ENCODE data around the gene PTH1R. TPM values are rescaled to one million over a fixed set of nuclear protein-coding genes. Genes with fewer than 3 reads are reported as not detected.

The PTH1R gene
- total RNA-seq, 2 donors from 2014 or later = 0.69 to 4.8 TPM

GRCh38 chr3:46862369-46863025 is 15.0 kb upstream of the PTH1R start:
- Mint-ChIP-seq H3K4me3 (no peak overlapping the region), H3K36me3 (ENCODE audit: low read depth) (no peaks in the 10 kb centered on the region), H3K27me3 (ENCODE audit: insufficient read depth) (peaks cover 7% of the 10 kb centered on the region), H3K4me1 (no peaks in the 10 kb centered on the region), H3K27ac (no peak overlapping the region), H3K9me3 (no peaks in the 10 kb centered on the region)
- no peaks in the 10 kb centered on the region for H3K9me3 ChIP-seq (ENCODE audit: control insufficient read depth, low read length)
- no peak overlapping the region for H3K27ac ChIP-seq (ENCODE audit: low read depth, low read length)
- no peak overlapping the region for H3K4me3 ChIP-seq (ENCODE audit: low read length)
- no peaks in the 10 kb centered on the region for H3K27me3 ChIP-seq (ENCODE audit: control insufficient read depth, insufficient read depth, low read length, poor library complexity, severe bottlenecking)
- WGBS, 2 experiments (ENCODE audit: insufficient coverage in 1 of 2, insufficient read length in 1 of 2) = 92 to 97% methylated on average over 5 to 7 of the region's 7 CpGs
- TF ChIP-seq CTCF (conservative IDR thresholded peaks at IDR 0.05) = no peak
- peak; percentile 41 for DNase-seq
- no peak overlapping the region for H3K9ac ChIP-seq (ENCODE audit: extremely low read depth, low read length, poor library complexity, severe bottlenecking)
- no peaks in the 10 kb centered on the region for H3K36me3 ChIP-seq (ENCODE audit: control insufficient read depth, insufficient read depth, low read length)
- H3K4me1 ChIP-seq (ENCODE audit: control insufficient read depth, insufficient read depth, low read length) = no peaks in the 10 kb centered on the region

DNA sequence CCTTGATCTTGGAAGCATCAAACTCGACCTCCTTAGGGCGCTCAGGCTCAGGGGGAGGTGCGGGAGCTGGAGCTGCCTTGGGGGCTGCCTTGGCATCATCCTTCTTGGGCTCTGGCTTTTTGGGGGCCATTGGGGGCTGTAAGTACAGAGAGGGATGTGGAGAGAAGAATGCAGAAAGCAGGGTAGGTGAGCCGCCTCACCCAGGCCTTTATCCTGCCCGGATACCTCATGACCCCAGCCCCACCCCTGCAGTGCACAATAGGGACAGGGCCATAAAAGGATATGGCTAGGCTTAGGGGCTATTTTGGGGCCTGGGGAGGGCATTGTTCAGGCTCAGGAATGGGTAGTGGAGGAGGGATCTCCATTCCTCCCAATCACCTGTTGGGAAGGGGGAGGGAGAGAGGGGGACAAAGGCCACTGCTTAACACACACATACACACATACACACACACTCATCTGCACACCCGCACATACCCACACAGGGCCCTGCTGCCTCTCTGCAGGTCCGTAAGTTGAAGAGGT is 14.2 kb upstream of the PTH1R start, which contains the start of gene MYL3:
MYL3 (minus strand) TSS at position 184 of the 522 bp plus-strand sequence; CDS start at position 130, 54 bp downstream.
- H3K27me3 Mint-ChIP-seq (ENCODE audit: insufficient read depth) = peaks cover 4% of the 10 kb centered on the region
- Histone ChIP-seq H3K4me1 (ENCODE audit: control insufficient read depth, insufficient read depth, low read length) (no peaks in the 10 kb centered on the region), H3K9me3 (ENCODE audit: control insufficient read depth, low read length) (no peaks in the 10 kb centered on the region), H3K9ac (ENCODE audit: extremely low read depth, low read length, poor library complexity, severe bottlenecking) (no peak within 1 kb of the TSS), H3K4me3 (ENCODE audit: low read length) (no peak within 1 kb of the TSS), H3K36me3 (ENCODE audit: control insufficient read depth, insufficient read depth, low read length) (no peaks in the 10 kb centered on the region), H3K27me3 (ENCODE audit: control insufficient read depth, insufficient read depth, low read length, poor library complexity, severe bottlenecking) (no peaks in the 10 kb centered on the region), H3K27ac (ENCODE audit: low read depth, low read length) (no peak within 1 kb of the TSS)
- H3K4me1 Mint-ChIP-seq = no peaks in the 10 kb centered on the region
- H3K4me3 Mint-ChIP-seq = no peak within 1 kb of the TSS
- WGBS, 2 experiments (ENCODE audit: insufficient coverage in 1 of 2, insufficient read length in 1 of 2) = 80 to 83% methylated on average over 1 to 7 of the region's 7 CpGs
- no peaks in the 10 kb centered on the region for H3K36me3 Mint-ChIP-seq (ENCODE audit: low read depth)
- no peak within 1 kb of the TSS for H3K27ac Mint-ChIP-seq
- TF ChIP-seq CTCF (conservative IDR thresholded peaks at IDR 0.05) = no peak
- peak; percentile 41 for DNase-seq
- H3K9me3 Mint-ChIP-seq = no peaks in the 10 kb centered on the region

DNA sequence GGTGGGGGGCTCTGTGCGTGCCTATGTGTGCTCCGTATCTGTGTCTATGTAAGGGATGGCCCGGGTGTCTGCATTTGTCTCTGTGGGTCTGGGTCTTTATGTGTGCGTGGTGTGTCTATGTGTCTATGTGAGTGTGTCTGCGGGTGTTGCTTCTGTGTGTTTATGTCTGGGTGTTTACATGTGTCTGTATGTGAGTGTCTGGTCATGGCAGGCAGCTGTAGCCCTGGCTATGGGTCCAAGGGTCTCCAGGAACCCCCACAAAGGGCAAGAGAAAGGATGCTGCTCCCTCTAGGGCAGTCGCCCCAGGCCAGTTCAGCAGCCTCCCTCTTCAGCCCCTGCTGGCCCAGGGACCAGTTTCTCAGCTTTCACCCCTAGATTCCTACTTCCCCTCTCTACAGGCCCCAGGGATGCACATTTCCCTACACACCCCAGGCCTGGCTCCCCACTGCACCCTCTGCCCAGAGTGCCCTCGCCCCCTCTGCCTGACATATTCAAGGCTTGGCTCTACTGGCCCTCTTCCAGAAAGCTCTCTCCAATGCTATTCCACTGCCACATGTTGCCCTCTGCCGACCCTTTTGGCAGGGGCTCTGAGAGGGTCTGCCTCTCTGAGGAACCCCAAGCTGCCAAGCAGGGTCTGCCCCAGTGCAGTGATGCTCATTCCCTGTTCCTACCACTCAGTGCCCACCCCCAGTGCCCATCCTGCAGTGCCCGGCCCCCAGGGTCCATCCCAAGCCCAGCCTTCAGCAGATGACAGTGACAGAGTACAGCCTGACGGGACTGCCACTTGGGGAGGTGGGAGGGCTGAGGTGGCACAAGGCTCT is 13.2 kb upstream of the PTH1R start:
- Mint-ChIP-seq H3K27ac (no peak overlapping the region), H3K36me3 (ENCODE audit: low read depth) (no peaks in the 10 kb centered on the region), H3K27me3 (ENCODE audit: insufficient read depth) (peaks cover 4% of the 10 kb centered on the region), H3K4me3 (no peak overlapping the region), H3K4me1 (no peaks in the 10 kb centered on the region), H3K9me3 (no peaks in the 10 kb centered on the region)
- Histone ChIP-seq H3K9me3 (ENCODE audit: control insufficient read depth, low read length) (no peaks in the 10 kb centered on the region), H3K4me1 (ENCODE audit: control insufficient read depth, insufficient read depth, low read length) (no peaks in the 10 kb centered on the region), H3K9ac (ENCODE audit: extremely low read depth, low read length, poor library complexity, severe bottlenecking) (no peak overlapping the region), H3K27me3 (ENCODE audit: control insufficient read depth, insufficient read depth, low read length, poor library complexity, severe bottlenecking) (no peaks in the 10 kb centered on the region), H3K27ac (ENCODE audit: low read depth, low read length) (no peak overlapping the region), H3K36me3 (ENCODE audit: control insufficient read depth, insufficient read depth, low read length) (no peaks in the 10 kb centered on the region), H3K4me3 (ENCODE audit: low read length) (no peak overlapping the region)
- WGBS, 2 experiments (ENCODE audit: insufficient coverage in 1 of 2, insufficient read length in 1 of 2) = 89 to 98% methylated on average over 3 to 10 of the region's 10 CpGs
- DNase-seq = peak; percentile 36
- TF ChIP-seq CTCF (conservative IDR thresholded peaks at IDR 0.05) = no peak
